Measurements from ENCODE around the gene HLA-E. TPM values are rescaled to one million over a fixed set of nuclear protein-coding genes. Genes with fewer than 3 reads are reported as not detected.
"Not testable (repeated sequence)": the region's sequence is repeated elsewhere in the genome, so short reads cannot be mapped to it uniquely, and the experiment has no call there.

HLA-E gene
- total RNA-seq, 1 donor from 2014 or later = 385 TPM

- no peak for DNase-seq (ENCODE audit: low spot score)
Measured at GRCh38 chr6:30480536-30481156, 8.7 kb upstream of the HLA-E start.

DNA sequence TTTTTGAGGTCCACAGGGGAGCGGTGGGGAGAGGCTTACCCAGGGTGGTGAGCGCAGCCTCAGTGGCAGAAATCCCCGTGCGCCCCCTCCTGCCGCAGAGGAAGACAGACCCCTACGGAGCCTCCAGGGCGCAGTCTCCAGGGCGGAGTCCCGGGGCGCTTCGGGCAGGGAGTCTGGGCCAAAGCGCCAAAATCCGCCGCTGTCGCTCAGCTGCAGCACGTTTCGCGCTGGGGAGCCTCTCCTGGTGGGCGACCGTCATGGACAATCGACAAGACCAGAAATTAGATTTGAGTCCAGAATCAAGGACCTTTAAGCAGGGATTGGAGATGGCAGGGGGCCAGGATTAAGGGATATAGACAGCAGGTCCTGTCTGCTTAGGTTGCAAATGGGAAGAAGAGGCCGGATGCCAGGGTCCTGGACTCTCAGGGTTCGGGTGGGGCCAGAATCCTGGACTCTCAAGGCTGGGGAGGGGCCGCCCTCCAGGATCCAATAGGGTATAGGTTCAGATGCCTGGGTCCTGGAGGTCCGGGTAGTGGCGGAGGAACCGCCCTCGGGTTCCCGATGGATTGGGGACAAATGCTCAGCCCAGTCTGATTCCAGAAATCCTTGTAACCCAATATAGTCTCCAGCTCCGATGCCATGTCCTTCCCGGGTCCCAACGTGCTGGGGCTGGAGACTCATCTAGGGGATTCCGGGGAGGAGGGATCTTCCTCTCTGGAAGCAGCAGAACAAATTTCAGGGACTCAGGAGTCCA lies 7.9 kb upstream of the HLA-E start:
- DNase-seq (ENCODE audit: low spot score) = no peak

GRCh38 chr6:30481965-30482644 lies 7.2 kb upstream of the HLA-E start:
- peak; percentile 74 for DNase-seq (ENCODE audit: low spot score)

GRCh38 chr6:30483677-30484279 lies 5.5 kb upstream of the HLA-E start:
- DNase-seq (ENCODE audit: low spot score) = peak; percentile 64

DNA sequence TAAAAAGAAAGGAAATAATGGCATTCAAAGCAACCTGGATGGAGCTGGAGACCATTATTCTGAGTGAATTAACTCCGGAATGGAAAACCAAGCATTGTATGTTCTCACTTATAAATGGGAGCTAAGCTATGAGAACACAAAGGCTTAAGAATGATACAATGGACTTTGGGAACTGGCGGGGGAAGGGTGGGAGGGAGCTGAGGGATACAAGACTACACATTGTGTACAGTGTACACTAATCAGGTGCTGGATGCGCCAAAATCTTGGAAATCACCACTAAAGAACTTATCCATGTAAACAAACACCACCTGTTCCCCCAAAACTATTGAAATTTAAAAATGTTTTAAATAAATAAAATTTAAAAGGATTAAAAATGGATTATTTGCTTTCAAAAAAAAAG lies 4.1 kb upstream of the HLA-E start:
- DNase-seq (ENCODE audit: low spot score) = no peak

GRCh38 chr6:30487926-30488325 lies 1.4 kb upstream of the HLA-E start:
- DNase-seq (ENCODE audit: low spot score) = no peak

DNA sequence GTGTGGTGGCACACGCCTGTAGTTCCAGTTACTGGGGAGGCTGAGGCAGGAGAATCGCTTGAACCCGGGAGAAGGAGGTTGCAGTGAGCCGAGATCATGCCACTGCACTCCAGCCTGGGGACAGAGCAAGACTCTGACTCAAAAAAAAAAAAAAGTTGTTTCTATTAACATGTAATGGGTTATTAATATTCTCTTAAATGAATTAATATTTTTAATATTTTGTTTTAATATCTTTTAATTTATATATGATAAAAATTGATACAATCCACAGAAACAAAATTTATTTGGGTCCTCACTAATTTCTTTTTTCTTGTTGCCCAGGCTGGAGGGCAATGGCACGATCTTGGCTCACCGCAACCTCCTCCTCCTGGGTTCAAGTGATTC lies 620 bp upstream of the HLA-E start:
- not testable (repeated sequence) for DNase-seq (ENCODE audit: low spot score)

DNA sequence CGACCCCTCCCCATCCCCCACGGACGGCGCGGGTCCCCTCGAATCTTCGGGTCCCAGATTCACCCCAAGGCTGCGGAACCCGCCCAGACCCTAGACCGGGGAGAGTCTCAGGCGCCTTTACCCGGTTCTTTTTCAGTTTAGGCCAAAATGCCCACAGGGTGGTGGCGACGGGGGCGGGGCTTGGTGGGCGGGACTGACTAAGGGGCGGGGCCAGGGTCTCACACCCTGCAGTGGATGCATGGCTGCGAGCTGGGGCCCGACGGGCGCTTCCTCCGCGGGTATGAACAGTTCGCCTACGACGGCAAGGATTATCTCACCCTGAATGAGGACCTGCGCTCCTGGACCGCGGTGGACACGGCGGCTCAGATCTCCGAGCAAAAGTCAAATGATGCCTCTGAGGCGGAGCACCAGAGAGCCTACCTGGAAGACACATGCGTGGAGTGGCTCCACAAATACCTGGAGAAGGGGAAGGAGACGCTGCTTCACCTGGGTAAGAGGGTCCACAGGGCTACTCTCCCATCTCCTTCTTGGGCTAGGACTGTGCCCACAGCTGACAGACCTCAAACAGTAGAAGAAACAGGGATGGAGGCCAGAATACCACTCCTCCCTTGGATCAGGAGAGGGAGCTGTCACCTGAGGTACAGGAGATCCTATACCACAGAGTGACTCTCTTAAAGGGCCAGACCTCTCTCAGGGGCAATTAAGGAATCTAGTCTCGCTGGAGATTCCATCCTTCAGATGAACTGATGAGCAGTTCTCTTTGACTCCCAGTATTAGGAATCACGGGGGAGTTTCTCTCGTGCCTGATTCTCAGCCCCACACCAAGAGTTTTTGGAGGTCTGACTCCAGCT lies 942 bp downstream of the HLA-E start:
- DNase-seq (ENCODE audit: low spot score) = peak; percentile 72

- not testable (repeated sequence) for DNase-seq (ENCODE audit: low spot score)
Measured at GRCh38 chr6:30491291-30491953, 2.1 kb downstream of the HLA-E start.

DNA sequence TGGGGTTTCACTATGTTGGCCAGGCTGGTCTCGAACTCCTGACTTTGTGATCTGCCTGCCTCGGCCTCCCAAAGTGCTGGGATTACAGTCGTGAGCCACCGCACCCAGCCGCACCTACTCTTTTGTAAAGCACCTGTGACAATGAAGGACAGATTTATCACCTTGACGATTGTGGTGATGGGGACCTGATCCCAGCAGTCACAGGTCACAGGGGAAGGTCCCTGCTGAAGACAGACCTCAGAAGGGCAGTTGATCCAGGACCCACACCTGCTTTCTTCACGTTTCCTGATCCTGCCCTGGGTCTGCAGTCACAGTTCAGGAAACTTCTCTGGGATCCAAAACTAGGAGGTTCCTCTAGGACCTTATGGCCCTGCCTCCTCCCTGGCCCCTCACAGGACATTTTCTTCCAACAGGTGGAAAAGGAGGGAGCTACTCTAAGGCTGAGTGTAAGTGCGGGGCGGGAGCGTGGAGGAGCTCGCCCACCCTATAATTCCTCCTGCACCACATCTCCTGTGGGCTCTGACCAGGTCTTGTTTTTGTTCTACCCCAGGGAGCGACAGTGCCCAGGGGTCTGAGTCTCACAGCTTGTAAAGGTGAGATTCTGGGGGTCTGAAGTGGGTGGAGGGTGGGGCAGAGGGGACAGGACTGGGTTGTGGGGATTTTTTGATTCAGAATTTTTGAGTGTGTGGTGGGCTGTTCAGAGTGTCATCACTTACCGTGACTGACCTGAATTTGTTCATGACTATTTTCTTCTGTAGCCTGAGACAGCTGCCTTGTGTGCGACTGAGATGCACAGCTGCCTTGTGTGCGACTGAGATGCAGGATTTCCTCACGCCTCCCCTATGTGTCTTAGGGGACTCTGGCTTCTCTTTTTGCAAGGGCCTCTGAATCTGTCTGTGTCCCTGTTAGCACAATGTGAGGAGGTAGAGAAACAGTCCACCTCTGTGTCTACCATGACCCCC lies 3.0 kb downstream of the HLA-E start:
- no peak for DNase-seq (ENCODE audit: low spot score)

DNA sequence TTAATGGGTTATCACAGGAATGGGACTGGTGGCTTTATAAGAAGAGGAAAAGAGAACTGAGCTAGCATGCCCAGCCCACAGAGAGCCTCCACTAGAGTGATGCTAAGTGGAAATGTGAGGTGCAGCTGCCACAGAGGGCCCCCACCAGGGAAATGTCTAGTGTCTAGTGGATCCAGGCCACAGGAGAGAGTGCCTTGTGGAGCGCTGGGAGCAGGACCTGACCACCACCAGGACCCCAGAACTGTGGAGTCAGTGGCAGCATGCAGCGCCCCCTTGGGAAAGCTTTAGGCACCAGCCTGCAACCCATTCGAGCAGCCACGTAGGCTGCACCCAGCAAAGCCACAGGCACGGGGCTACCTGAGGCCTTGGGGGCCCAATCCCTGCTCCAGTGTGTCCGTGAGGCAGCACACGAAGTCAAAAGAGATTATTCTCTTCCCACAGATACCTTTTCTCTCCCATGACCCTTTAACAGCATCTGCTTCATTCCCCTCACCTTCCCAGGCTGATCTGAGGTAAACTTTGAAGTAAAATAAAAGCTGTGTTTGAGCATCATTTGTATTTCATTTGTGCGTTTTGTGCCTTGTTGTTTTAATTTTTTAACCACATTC lies 4.4 kb downstream of the HLA-E start:
- DNase-seq (ENCODE audit: low spot score) = no peak

GRCh38 chr6:30494291-30494861 lies 5.1 kb downstream of the HLA-E start:
- no peak for DNase-seq (ENCODE audit: low spot score)

DNA sequence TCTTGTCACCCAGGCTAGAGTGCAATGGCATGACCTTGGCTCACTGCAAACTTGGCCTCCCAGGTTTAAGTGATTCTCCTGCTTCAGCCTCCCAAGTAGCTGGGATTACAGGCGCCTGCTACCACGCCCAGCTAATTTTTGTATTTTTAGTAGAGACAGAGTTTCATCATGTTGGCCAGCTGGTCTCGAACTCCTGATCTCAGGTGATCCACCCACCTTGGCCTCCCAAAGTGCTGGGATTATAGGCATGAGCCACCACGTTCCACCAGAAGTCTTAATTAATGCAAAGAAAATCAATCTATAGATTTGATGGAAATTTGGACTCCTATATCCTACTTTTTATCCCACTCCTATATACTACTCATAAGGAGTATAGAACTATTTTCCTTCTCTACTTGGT lies 5.8 kb downstream of the HLA-E start:
- DNase-seq (ENCODE audit: low spot score) = not testable (repeated sequence)

GRCh38 chr6:30495993-30496392 lies 6.7 kb downstream of the HLA-E start:
- DNase-seq (ENCODE audit: low spot score) = no peak

DNA sequence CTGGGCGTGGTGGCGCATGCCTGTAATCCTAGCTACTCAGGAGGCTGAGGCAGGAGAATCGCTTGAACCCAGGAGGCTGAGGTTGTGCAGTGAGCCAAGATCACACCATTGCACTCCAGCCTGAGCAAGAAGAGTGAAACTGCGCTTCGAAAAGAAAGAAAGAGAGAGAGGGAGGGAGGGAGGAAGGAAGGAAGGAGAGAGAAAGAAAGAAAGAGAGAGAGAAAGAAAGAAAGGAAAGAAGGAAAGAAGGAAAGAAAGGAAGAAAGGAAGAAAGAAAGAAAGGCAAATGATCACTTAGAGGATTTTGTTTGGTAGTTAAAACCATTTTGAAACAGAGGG lies 7.9 kb downstream of the HLA-E start:
- not testable (repeated sequence) for DNase-seq (ENCODE audit: low spot score)

DNA sequence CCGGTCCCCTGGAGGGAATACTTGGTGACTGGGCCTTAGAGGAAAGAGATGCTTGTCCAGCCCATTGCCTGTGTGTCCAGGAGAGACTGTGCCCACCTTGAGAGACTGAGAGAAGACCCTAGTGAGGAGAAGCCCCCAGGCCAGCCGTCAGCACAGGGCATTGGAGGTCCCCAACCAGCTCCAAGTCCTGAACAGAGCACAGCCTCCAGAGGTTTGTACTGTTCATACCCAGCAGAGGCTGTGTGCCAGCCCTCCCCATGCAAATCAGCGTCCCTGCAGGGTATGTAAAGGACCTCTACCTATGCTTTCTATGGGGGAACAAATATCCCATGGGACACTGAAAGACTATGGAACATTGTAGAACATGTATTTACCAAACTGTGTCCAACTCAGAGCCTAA lies 8.4 kb downstream of the HLA-E start:
- no peak for DNase-seq (ENCODE audit: low spot score)

DNA sequence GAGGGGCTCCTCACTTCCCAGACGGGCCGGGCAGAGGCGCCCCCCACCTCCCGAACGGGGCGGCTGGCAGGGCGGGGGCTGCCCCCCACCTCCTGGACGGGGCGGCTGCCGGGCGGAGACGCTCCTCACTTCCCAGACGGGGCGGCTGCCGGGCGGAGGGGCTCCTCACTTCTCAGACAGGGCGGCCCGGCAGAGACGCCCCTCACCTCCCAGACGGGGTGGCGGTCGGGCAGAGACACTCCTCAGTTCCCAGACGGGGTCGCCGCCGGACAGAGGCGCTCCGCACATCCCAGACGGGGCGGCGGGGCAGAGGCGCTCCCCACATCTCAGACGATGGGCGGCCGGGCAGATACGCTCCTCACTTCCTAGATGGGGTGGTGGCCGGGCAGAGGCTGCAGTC lies 9.4 kb downstream of the HLA-E start:
- DNase-seq (ENCODE audit: low spot score) = not testable (repeated sequence)

GRCh38 chr6:30500421-30501355 lies 11.4 kb downstream of the HLA-E start:
- no peak for DNase-seq (ENCODE audit: low spot score)

Measured in mucosa of gallbladder (tissue), 1 donor.